Measurements from ENCODE around the gene SPATA33. TPM values are rescaled to one million over a fixed set of nuclear protein-coding genes. Genes with fewer than 3 reads are reported as not detected.

Gene SPATA33
- total RNA-seq, 5 donors from 2014 or later (not counting 1 experiment from before 2014, with no cell fraction given), result 5.0 to 11.1 (median 8.1) TPM

DNA sequence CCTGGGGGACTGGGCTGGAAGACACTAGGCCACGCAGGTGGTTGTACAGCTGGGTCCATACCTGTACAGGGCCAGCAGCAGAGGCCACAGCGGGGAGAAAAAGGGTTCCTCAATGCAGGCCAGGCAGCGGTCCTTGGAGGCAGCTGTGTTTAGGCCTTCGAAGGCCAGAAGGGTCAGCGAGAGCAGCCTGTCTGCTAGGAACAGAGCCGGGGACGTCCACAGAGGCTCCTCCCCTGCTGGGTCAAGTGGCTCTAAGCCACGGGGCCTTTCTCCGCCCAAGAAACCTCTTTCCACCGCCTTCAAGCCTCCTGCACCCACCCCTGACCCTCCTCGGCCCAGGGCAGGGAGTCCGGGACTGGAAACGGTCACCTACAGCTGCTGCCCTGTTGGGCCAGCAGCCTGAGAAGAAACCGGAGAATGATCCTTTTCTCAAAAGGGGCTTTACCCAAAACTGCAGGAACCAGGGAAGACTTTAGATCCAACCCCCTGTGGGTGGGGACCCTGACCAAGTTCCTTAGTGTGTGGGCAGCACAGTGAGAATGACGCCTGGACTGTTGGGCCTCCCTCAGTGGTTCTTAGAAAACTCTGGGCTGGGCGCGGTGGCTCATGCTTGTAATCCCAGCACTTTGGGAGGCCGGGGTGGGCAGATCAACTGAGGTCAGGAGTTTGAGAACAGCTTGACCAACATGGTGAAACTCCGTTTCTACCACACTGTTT is 52.2 kb downstream of the SPATA33 start:
- Mint-ChIP-seq H3K36me3 (no peaks in the 10 kb centered on the region), H3K27ac (no peak overlapping the region), H3K4me1 (peaks cover 5 to 11% (median 11%) of the 10 kb centered on the region in 3 donors), H3K9me3 (no peaks in the 10 kb centered on the region), H3K27me3 (no peaks in the 10 kb centered on the region), H3K4me3 (peak overlapping the region in 2 of 3 donors; percentile 13 to 28)
- WGBS (ENCODE audit: insufficient coverage), result 90% methylated on average over 18 of the region's 19 CpGs
- ATAC-seq (replicated peaks in 1 of 4) (no peak), DNase-seq (no peak)
- Histone ChIP-seq H3K9me3 (no peaks in the 10 kb centered on the region), H3K27me3 (replicated peaks in 1 of 2; ENCODE audit: control insufficient read depth in 2 of 2, extremely low read depth in 1 of 2, insufficient read depth in 2 of 2, low read length in 1 of 2) (peaks cover 0 to 12% of the 10 kb centered on the region in 2 experiments), H3K27ac (ENCODE audit: low read length) (no peak overlapping the region), H3K4me3 (ENCODE audit: control insufficient read depth in 1 of 2, extremely low read depth in 1 of 2, low read length in 1 of 2) (no peak overlapping the region), H3K4me1 (ENCODE audit: control insufficient read depth in 1 of 2, extremely low read depth in 1 of 2, insufficient read depth in 2 of 2, low read length in 2 of 2) (peaks cover 0 to 31% of the 10 kb centered on the region in 2 experiments), H3K36me3 (ENCODE audit: control insufficient read depth in 2 of 2, extremely low read depth in 1 of 2, insufficient read depth in 1 of 2, low read length in 1 of 2) (no peaks in the 10 kb centered on the region)
- ChIA-PET POLR2A (no interaction called here), CTCF (no interaction called here)

- POLR2A ChIA-PET, result no interaction called here
- Histone ChIP-seq H3K27me3 (replicated peaks in 1 of 2; ENCODE audit: control insufficient read depth in 2 of 2, extremely low read depth in 1 of 2, insufficient read depth in 2 of 2, low read length in 1 of 2) (peaks cover 0 to 9% of the 10 kb centered on the region in 2 experiments), H3K27ac (ENCODE audit: low read length) (no peak overlapping the region), H3K4me1 (ENCODE audit: control insufficient read depth in 1 of 2, extremely low read depth in 1 of 2, insufficient read depth in 2 of 2, low read length in 2 of 2) (peaks cover 0 to 25% of the 10 kb centered on the region in 2 experiments), H3K36me3 (ENCODE audit: control insufficient read depth in 2 of 2, extremely low read depth in 1 of 2, insufficient read depth in 1 of 2, low read length in 1 of 2) (no peaks in the 10 kb centered on the region), H3K4me3 (ENCODE audit: control insufficient read depth in 1 of 2, extremely low read depth in 1 of 2, low read length in 1 of 2) (no peak overlapping the region), H3K9me3 (no peaks in the 10 kb centered on the region)
- H3K27ac Mint-ChIP-seq, result no peak overlapping the region
- DNase-seq, result no peak
- no peaks in the 10 kb centered on the region for H3K9me3 Mint-ChIP-seq
- CTCF ChIA-PET, result interaction anchor here in 1 of 2 donors (1.1 kb wide), 1 partner anchor 82 kb away, joined by 3 read pairs; no protein-coding TSS in a partner anchor
- 93% methylated on average over 55 of the region's 63 CpGs for WGBS (ENCODE audit: insufficient coverage)
- H3K4me1 Mint-ChIP-seq, result peaks cover 3 to 10% (median 9%) of the 10 kb centered on the region in 3 donors
- H3K27me3 Mint-ChIP-seq, result no peaks in the 10 kb centered on the region
- H3K36me3 Mint-ChIP-seq, result no peaks in the 10 kb centered on the region
- ATAC-seq (replicated peaks in 1 of 4), result peak in 2 of 4 experiments; percentile 3 to 11
- no peak overlapping the region for H3K4me3 Mint-ChIP-seq
Measured at GRCh38 chr16:89710709-89711564, 53.3 kb downstream of the SPATA33 start.

- DNase-seq (peak in 34 of 35 experiments; percentile 23 to 81 (median 57)), ATAC-seq (replicated peaks in 1 of 4) (peak; percentile 83 to 89 (median 89))
- Histone ChIP-seq H3K27me3 (replicated peaks in 1 of 2; ENCODE audit: control insufficient read depth in 2 of 2, extremely low read depth in 1 of 2, insufficient read depth in 2 of 2, low read length in 1 of 2) (peaks cover 0 to 9% of the 10 kb centered on the region in 2 experiments), H3K27ac (ENCODE audit: low read length) (no peak overlapping the region), H3K4me3 (ENCODE audit: control insufficient read depth in 1 of 2, extremely low read depth in 1 of 2, low read length in 1 of 2) (peak overlapping the region; percentile 48 to 55), H3K9me3 (no peaks in the 10 kb centered on the region), H3K4me1 (ENCODE audit: control insufficient read depth in 1 of 2, extremely low read depth in 1 of 2, insufficient read depth in 2 of 2, low read length in 2 of 2) (peaks cover 0 to 20% of the 10 kb centered on the region in 2 experiments), H3K36me3 (ENCODE audit: control insufficient read depth in 2 of 2, extremely low read depth in 1 of 2, insufficient read depth in 1 of 2, low read length in 1 of 2) (no peaks in the 10 kb centered on the region)
- no peaks in the 10 kb centered on the region for H3K9me3 Mint-ChIP-seq
- H3K4me3 Mint-ChIP-seq, result peak overlapping the region; percentile 53 to 64 (median 61)
- no peaks in the 10 kb centered on the region for H3K36me3 Mint-ChIP-seq
- WGBS (ENCODE audit: insufficient coverage), result under 1% methylated on average over 30 of the region's 48 CpGs
- peaks cover 0 to 7% (median 3%) of the 10 kb centered on the region in 3 donors for H3K4me1 Mint-ChIP-seq
- no peak overlapping the region for H3K27ac Mint-ChIP-seq
- POLR2A ChIA-PET, result no interaction called here
- no peaks in the 10 kb centered on the region for H3K27me3 Mint-ChIP-seq
- CTCF ChIA-PET, result interaction anchor here (0.5 to 1.1 kb wide), 2 partner anchors 81 to 133 kb away, joined by 3 to 4 read pairs; no protein-coding TSS in a partner anchor
Measured at GRCh38 chr16:89711601-89712273, 54.1 kb downstream of the SPATA33 start.

DNA sequence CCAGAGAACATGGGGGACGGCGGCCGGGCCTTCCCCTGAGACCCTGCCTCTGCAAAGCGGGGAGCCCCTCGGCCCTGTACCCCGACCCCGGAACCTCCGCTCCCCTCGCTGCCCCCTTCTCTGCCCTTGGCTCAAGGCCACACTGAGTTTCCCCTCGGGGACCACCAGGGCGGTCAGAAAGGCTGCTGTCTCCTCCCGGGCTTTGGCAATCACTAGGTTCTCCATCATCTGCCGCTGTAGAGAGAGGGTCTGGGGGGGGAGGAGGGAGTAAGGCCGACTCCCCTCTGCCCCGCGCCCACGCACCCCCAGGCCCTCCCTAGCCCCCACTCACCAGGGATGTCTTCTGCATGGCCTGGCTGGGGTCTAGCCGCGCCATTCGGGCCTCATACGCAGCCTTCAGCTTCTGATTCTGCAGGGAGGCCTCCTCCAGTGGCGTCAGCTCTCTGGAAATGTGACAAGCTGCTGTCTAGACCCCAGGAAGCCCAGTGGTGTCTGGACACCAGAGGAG is 54.7 kb downstream of the SPATA33 start:
- Mint-ChIP-seq H3K36me3 (no peaks in the 10 kb centered on the region), H3K27ac (no peak overlapping the region), H3K4me1 (peaks cover 0 to 7% (median 3%) of the 10 kb centered on the region in 3 donors), H3K27me3 (no peaks in the 10 kb centered on the region), H3K9me3 (no peaks in the 10 kb centered on the region), H3K4me3 (peak overlapping the region; percentile 49 to 64 (median 53))
- Histone ChIP-seq H3K4me1 (ENCODE audit: control insufficient read depth in 1 of 2, extremely low read depth in 1 of 2, insufficient read depth in 2 of 2, low read length in 2 of 2) (peaks cover 0 to 20% of the 10 kb centered on the region in 2 experiments), H3K36me3 (ENCODE audit: control insufficient read depth in 2 of 2, extremely low read depth in 1 of 2, insufficient read depth in 1 of 2, low read length in 1 of 2) (no peaks in the 10 kb centered on the region), H3K4me3 (ENCODE audit: control insufficient read depth in 1 of 2, extremely low read depth in 1 of 2, low read length in 1 of 2) (peak overlapping the region; percentile 48 to 55), H3K27ac (ENCODE audit: low read length) (no peak overlapping the region), H3K9me3 (no peaks in the 10 kb centered on the region), H3K27me3 (replicated peaks in 1 of 2; ENCODE audit: control insufficient read depth in 2 of 2, extremely low read depth in 1 of 2, insufficient read depth in 2 of 2, low read length in 1 of 2) (peaks cover 0 to 9% of the 10 kb centered on the region in 2 experiments)
- DNase-seq (no peak), ATAC-seq (replicated peaks in 1 of 4) (no peak)
- POLR2A ChIA-PET, result no interaction called here
- 30% methylated on average over 12 of the region's 22 CpGs for WGBS (ENCODE audit: insufficient coverage)
- CTCF ChIA-PET, result interaction anchor here in 1 of 2 donors (0.5 to 1.0 kb wide), 2 partner anchors 12 to 134 kb away, joined by 3 to 4 read pairs; no protein-coding TSS in a partner anchor

DNA sequence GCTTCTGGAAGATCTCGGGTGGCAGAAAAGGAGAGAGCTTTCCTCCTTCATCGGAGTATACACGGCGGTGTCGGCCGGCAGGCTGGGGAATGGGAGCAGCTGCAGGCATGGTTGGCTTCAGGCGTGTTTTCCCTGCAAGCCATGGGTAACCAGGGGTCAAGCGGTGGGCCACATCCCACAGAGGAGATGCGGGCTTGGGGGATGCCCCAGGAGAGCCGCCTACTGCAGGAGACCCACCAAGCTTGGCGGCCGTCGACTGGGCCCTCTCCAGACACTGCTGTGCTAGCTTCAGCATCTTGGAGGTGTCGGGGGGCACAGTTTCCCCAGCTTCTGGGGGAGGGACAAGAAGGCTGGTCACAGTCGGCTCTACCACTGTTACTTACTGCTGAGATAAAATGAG is 58.9 kb downstream of the SPATA33 start:
- ATAC-seq (replicated peaks in 1 of 4) (no peak), DNase-seq (no peak)
- Histone ChIP-seq H3K4me1 (ENCODE audit: control insufficient read depth in 1 of 2, extremely low read depth in 1 of 2, insufficient read depth in 2 of 2, low read length in 2 of 2) (peaks cover 2 to 24% of the 10 kb centered on the region in 2 experiments), H3K9me3 (no peaks in the 10 kb centered on the region), H3K27me3 (replicated peaks in 1 of 2; ENCODE audit: control insufficient read depth in 2 of 2, extremely low read depth in 1 of 2, insufficient read depth in 2 of 2, low read length in 1 of 2) (peaks cover 0 to 9% of the 10 kb centered on the region in 2 experiments), H3K27ac (ENCODE audit: low read length) (no peak overlapping the region), H3K36me3 (ENCODE audit: control insufficient read depth in 2 of 2, extremely low read depth in 1 of 2, insufficient read depth in 1 of 2, low read length in 1 of 2) (no peaks in the 10 kb centered on the region), H3K4me3 (ENCODE audit: control insufficient read depth in 1 of 2, extremely low read depth in 1 of 2, low read length in 1 of 2) (no peak overlapping the region)
- H3K4me1 Mint-ChIP-seq, result peaks cover 11 to 19% (median 16%) of the 10 kb centered on the region in 3 donors
- H3K27me3 Mint-ChIP-seq, result no peaks in the 10 kb centered on the region
- WGBS (ENCODE audit: insufficient coverage), result 98% methylated on average over 12 of the region's 15 CpGs
- H3K36me3 Mint-ChIP-seq, result no peaks in the 10 kb centered on the region
- ChIA-PET POLR2A (interaction anchor here (0.5 to 0.6 kb wide), 3 partner anchors 38 to 69 kb away, joined by 3 to 6 read pairs (median 5); no protein-coding TSS in a partner anchor), CTCF (interaction anchor here (0.5 to 0.6 kb wide), 2 partner anchors 20 to 32 kb away, joined by 3 to 4 read pairs; no protein-coding TSS in a partner anchor)
- no peak overlapping the region for H3K4me3 Mint-ChIP-seq
- no peaks in the 10 kb centered on the region for H3K9me3 Mint-ChIP-seq
- no peak overlapping the region for H3K27ac Mint-ChIP-seq

Data from T-cell (primary cell).